GM18507 (cell line): ENCODE results near the gene TEPSIN.

Experiments used
- DNase-seq: peaks from one replicate; pipeline ENCODE4 v3.0.0; 2011; ENCODE audit warnings: low read depth; ENCODE audit not compliant: insufficient read length; ENCODE audit errors: extremely low spot score
- FAIRE-seq: peaks from 2 replicates; lab custom pipeline; 2011; peaks lifted over from hg19 to GRCh38; lab: Jason Lieb, UNC

Gene TEPSIN

GRCh38 chr17:81191646-81192045 is 47.2 kb downstream of the TEPSIN start:
- FAIRE-seq (no peak), DNase-seq (no peak)

DNA sequence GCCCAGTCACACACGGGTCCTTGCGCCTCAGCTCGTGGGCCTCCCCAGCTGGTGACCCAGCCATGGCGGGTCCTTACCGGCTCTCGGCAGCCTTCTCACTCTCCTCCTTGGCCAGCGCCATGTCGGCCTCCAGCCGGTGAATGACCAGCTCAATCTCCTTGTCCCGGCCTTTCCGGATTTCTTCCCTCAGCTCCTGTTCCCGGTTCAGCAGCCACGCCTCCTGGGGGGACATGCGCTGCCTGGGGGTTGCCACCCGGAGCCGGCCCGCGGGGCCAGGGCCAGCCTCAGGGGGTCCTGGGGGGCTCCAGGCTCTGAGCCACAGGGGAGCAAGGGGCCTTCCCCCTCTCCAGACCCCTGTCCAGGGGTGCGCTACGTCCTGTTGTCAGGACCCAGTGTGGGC is 47.7 kb downstream of the TEPSIN start:
- FAIRE-seq, result no peak

GRCh38 chr17:81190591-81190990 is 48.3 kb downstream of the TEPSIN start:
- no peak for DNase-seq
- FAIRE-seq, result no peak

More for the DNA sequence above, 47.7 kb downstream of the TEPSIN start:
- no peak for DNase-seq

DNA sequence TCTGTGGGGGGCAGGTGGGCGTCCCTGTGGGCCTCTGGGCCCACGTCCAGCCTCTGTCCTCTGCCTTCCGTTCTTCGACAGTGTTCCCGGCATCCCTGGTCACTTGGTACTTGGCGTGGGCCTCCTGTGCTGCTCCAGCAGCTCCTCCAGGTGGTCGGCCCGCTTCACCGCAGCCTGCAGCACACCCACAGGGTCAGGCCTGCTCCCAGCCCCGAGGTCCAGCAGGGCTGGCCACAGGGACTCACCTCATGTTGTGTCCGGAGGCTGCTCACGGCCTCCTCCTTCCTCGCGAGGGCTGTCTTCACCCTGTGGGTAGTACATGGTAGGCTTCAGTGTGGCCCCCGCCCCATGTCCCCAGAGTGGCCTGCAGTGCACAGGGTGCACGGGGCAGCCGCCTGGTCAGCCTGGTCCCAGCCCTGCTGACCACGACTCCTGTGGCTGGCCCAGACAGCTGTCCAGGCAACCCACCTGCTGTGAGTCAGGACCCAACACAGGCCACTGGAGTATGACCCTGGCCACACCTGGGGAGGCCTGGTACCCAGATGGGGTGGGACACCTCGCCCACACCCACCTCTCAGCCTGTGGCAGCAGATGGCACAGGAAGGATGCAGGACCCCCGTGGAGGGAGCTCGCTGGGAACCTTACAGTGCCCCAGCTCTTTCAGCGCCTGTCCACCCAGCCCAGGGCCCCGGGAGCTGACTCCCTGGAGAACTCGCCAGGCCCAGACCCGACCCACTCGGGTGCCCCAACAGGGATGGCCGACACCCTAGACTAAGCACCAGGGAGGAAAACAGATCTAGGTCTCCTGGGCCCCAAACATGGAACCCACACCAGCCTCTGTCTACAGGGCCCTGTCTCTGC is 49.0 kb downstream of the TEPSIN start:
- no peak for FAIRE-seq
- no peak for DNase-seq

DNA sequence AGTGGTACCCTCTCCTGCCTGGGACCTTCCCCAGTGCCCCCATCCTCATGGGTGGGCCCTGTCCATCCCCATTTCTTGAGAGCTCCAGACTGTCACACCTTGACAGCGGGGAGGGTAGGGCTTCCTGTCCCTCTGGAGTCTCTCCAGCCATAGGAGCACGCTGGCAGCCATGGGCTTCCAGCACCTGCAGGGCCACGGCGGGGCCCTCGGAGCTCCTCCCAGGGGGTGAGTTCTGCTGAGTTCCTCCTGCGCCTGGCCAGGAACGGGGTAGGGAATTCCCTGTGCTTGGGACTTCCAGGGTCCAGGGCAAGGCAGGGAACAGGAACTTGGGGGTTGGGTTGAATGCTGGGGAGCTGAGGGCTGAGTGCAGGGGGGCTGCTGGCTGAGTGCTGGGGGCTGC is 49.8 kb downstream of the TEPSIN start:
- DNase-seq (no peak), FAIRE-seq (no peak)

GRCh38 chr17:81188491-81188840 is 50.4 kb downstream of the TEPSIN start:
- FAIRE-seq (no peak), DNase-seq (no peak)

DNA sequence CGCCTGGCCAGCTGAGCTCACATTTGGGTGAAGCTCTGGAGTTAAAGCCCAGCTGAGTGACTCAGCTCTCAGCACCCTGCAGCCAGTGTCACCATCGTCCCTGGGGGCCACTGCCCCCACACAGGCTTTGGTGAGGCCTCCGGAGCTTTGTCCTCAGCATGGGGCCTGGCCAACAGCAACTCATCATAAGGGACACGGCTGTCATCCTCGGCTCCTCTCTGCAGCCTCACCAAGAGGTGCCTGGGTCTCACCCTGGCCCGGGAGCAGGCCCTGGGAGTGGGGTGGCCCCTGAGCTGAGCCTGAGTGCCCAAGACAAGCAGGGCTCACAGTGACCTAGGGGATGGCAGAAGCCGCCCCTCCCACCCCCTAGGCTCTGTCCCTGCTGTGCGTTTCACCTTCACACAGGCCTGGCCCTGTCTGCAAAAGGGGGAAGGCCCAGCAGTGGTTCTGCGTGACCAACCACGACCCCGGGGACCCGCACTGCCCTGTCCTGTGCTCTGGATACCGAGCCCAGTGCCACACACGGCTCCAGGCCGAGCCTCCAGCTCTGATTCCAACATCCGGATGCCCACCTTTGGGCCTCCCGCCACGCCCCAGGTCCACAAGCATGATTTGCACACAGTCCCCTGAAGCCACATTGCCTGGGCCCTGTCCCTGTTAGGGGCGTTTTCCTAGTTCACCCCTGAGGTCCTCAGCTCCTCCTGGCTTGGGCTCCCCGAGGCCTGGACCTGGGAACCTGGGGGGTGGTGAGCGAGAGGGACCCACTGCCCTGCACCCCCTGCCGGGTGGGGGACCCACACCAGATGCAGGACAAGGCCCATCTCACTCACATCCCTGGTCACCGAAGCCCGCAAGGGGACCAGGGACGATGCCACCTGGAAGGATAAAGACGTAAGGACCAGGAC is 51.0 kb downstream of the TEPSIN start:
- FAIRE-seq, result no peak
- no peak for DNase-seq

DNA sequence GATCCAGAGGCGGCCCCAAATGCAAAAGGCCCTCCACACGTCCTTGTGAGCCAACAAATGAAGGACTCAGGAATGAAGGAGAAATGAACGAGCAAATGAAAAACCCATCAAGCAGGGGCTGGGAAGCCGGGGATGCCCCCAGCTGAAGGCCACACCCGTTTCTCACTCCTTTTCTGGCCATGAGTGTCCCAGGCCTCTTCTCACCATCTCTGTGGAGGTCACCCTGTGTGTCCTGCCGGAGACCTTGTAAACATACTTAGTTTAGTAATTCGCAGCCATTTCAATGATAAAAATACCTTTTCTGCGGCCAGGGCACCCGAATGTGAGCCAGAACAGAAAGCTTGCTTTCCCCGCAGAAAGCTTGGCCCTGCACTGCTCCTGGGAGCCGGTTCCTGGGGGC is 51.7 kb downstream of the TEPSIN start:
- FAIRE-seq, result no peak
- DNase-seq, result no peak

DNA sequence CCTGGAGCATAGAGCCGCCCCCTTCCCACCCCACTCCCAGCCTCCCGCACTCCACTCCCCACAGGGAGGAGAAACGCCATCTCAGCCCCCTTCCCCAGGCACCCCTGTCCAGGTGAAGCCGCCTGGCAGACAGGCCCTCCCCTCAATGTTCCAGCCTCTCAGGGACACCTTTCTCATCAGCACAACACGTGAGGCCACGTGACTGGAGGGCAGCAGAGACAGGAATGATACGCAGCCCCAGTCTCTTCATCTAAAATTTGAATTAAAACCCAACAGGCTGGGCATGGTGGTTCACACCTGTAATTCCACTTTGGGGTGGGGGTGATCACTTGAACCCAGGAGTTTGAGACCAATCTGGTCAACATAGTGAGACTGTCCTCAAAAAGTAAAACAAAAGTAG is 52.7 kb downstream of the TEPSIN start:
- DNase-seq (no peak), FAIRE-seq (no peak)

GRCh38 chr17:81184555-81184954 is 54.3 kb downstream of the TEPSIN start:
- no peak for DNase-seq

DNA sequence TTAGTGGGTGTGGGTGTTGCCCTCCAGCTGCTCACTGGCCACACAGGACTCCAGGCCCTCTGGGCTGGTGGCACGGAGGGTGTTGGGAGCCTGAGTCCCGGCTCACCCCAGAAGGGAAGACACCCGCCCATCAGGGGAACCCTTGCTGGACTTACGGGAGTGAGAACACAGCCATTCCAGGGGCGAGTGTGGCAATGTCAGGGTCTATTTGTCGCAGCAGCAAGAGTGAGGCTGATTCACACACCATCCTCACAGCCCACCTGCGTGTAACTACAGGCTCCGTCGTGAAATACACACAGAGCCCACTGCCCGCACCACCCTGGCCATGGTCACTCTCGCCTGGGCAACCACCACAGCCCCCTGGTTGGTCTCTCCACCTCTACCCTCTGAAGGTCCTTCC is 55.0 kb downstream of the TEPSIN start:
- FAIRE-seq (no peak), DNase-seq (no peak)

More at GRCh38 chr17:81184555-81184954, 54.3 kb downstream of the TEPSIN start:
- no peak for FAIRE-seq

DNA sequence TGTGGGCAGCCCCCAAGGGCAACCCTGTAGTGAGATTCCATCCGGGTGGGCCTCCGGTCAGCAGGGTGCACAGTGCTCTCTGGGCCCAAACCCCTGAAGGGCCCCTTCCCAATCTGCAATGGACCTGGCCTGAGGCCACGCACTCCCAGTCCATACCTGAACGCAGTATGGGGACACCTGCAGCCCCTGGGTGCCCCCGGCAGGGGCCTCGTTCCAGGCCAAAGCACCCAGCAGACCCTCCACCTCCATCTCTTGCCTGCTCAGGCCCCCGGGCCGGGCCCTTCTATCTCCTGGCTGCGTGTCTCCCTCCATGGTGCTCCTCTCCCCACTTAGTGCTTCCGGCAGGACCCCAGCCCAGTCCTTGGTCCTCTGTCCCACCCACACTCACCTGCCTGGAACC is 55.5 kb downstream of the TEPSIN start:
- FAIRE-seq (no peak), DNase-seq (no peak)

- no peak for FAIRE-seq
- no peak for DNase-seq
These were observed 56.3 kb downstream of the TEPSIN start for GRCh38 chr17:81182596-81182995.

DNA sequence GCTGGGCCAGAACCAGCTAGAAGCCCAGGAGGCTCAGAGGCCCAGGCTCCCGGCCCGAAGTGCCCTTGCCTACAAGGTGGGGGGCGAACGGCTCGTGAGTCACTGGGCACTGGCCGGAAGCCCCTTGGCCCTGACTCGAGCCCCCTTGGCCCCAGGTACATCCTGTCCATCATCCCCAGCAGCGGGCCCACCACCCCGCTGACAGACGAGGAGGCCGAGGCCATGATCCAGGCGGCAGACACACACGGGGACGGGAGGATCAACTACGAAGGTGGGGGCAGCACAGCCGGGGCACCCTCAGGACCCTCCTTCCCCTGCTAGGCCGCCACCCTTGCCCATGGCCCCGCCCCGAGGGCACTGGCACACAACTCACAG is 57.1 kb downstream of the TEPSIN start:
- DNase-seq (no peak), FAIRE-seq (no peak)

GRCh38 chr17:81180836-81181810 is 57.7 kb downstream of the TEPSIN start:
- no peak for DNase-seq

DNA sequence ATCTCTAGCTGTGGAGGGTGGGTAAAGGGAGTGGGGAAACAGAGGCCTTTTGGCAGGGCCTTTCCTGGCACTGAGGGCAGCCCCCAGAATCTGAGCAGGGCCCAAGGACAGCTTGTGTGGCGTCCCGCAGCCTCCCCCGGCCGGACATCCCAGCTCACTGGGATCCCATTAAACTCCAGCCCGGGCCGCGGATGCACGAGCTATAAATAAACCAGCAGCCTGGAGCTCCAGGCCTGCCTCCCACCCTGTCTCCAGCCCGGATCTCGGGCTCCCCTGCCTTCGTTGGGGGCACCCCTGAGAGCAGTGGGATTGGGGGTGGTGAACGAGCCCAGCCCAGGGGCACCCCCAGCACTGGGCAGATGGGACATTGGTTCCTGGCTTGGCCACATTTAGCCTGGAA is 59.0 kb downstream of the TEPSIN start:
- no peak for DNase-seq
- FAIRE-seq, result no peak

More at GRCh38 chr17:81180836-81181810, 57.7 kb downstream of the TEPSIN start:
- no peak for FAIRE-seq

- DNase-seq (no peak), FAIRE-seq (no peak)
These were observed 59.6 kb downstream of the TEPSIN start for GRCh38 chr17:81179220-81179619.
